Measurements from ENCODE around the gene LRRC47. TPM values are rescaled to one million over a fixed set of nuclear protein-coding genes. Genes with fewer than 3 reads are reported as not detected.

The LRRC47 gene
- polyA plus RNA-seq, 1 of the 3 experiments (the other 2 are of a cell fraction): 34.6 TPM

- H3K27me3 ChIP-seq (ENCODE audit: insufficient read depth): no peaks in the 10 kb centered on the region
- no peaks in the 10 kb centered on the region for H3K79me2 ChIP-seq (ENCODE audit: insufficient read depth)
- no peaks in the 10 kb centered on the region for H3K9me2 ChIP-seq
- WGBS (ENCODE audit: low lambda C conversion rate): 10% methylated on average over 14 of the region's 61 CpGs
- POLR2A ChIA-PET: no interaction called here
- H3F3A ChIP-seq (replicated peaks; ENCODE audit: insufficient read depth): peaks cover 5% of the 10 kb centered on the region
- TF ChIP-seq RXRA (IDR thresholded peaks at IDR 0.05; ENCODE audit: borderline replicate concordance, low read depth) (no peak), EZH2phosphoT487 (IDR thresholded peaks at IDR 0.05; ENCODE audit: borderline replicate concordance, low read depth) (no peak), SMC3 (IDR thresholded peaks at IDR 0.05; ENCODE audit: low read depth, low read length) (no peak), TAF1 (IDR thresholded peaks at IDR 0.05; ENCODE audit: borderline replicate concordance, low read depth, low read length) (no peak), RAD21 (IDR thresholded peaks at IDR 0.05; ENCODE audit: low read length) (no peak), JUND (IDR thresholded peaks at IDR 0.05) (no peak), TEAD4 (IDR thresholded peaks at IDR 0.05; ENCODE audit: borderline replicate concordance, insufficient read depth) (no peak), MXI1 (IDR thresholded peaks at IDR 0.05; ENCODE audit: low read depth, low read length) (peak; percentile 74), USF2 (IDR thresholded peaks at IDR 0.05; ENCODE audit: borderline replicate concordance, low read depth, low read length) (no peak), IRF3 (IDR thresholded peaks at IDR 0.05; ENCODE audit: low read depth, low read length) (no peak), FOXJ3 (CRISPR knock-in tag; IDR thresholded peaks at IDR 0.05) (no peak), RCOR1 (IDR thresholded peaks at IDR 0.05; ENCODE audit: low read length) (no peak), YY1 (IDR thresholded peaks at IDR 0.05; ENCODE audit: low read depth) (no peak), USF1 (IDR thresholded peaks at IDR 0.05; ENCODE audit: borderline replicate concordance, low read depth) (0 out of 2 replicates have a peak, but pooled peaks have one; percentile 28), RFX5 (IDR thresholded peaks at IDR 0.05; ENCODE audit: low read length) (no peak), TCF12 (IDR thresholded peaks at IDR 0.05) (no peak)
- TF ChIP-seq, protein P1, sequence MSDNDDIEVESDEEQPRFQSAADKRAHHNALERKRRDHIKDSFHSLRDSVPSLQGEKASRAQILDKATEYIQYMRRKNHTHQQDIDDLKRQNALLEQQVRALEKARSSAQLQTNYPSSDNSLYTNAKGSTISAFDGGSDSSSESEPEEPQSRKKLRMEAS (IDR thresholded peaks at IDR 0.05; ENCODE audit: low read depth): 0 out of 2 replicates have a peak, but pooled peaks have one; percentile 47
- TF ChIP-seq, protein P2, sequence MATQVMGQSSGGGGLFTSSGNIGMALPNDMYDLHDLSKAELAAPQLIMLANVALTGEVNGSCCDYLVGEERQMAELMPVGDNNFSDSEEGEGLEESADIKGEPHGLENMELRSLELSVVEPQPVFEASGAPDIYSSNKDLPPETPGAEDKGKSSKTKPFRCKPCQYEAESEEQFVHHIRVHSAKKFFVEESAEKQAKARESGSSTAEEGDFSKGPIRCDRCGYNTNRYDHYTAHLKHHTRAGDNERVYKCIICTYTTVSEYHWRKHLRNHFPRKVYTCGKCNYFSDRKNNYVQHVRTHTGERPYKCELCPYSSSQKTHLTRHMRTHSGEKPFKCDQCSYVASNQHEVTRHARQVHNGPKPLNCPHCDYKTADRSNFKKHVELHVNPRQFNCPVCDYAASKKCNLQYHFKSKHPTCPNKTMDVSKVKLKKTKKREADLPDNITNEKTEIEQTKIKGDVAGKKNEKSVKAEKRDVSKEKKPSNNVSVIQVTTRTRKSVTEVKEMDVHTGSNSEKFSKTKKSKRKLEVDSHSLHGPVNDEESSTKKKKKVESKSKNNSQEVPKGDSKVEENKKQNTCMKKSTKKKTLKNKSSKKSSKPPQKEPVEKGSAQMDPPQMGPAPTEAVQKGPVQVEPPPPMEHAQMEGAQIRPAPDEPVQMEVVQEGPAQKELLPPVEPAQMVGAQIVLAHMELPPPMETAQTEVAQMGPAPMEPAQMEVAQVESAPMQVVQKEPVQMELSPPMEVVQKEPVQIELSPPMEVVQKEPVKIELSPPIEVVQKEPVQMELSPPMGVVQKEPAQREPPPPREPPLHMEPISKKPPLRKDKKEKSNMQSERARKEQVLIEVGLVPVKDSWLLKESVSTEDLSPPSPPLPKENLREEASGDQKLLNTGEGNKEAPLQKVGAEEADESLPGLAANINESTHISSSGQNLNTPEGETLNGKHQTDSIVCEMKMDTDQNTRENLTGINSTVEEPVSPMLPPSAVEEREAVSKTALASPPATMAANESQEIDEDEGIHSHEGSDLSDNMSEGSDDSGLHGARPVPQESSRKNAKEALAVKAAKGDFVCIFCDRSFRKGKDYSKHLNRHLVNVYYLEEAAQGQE (IDR thresholded peaks at IDR 0.05; ENCODE audit: low read depth, low read length): no peak
- peak; percentile 100 for DNase-seq
- peak overlapping the region; percentile 54; the same call in 1 of the 2 replicates for H3K9ac ChIP-seq
- CTCF ChIA-PET: interaction anchor here (0.8 kb wide), 1 partner anchor 48 kb away, joined by 4 read pairs; no protein-coding TSS in a partner anchor
- H3K4me2 ChIP-seq: peak overlapping the region; percentile 81; the same call in 1 of the 2 replicates
- no peak overlapping the region for H2AFZ ChIP-seq (ENCODE audit: low read depth)
- peaks cover 0 to 50% of the 10 kb centered on the region in 2 experiments; a peak in 1 of 4 replicates for H3K4me1 ChIP-seq (ENCODE audit: control insufficient read depth in 1 of 2, insufficient read depth in 2 of 2, low read depth in 1 of 2, low read length in 1 of 2)
- peak overlapping the region in 1 of 2 experiments; percentile 78; a peak in 1 of 4 replicates for H3K27ac ChIP-seq (ENCODE audit: low read depth in 2 of 2, low read length in 1 of 2)
- peak overlapping the region; percentile 61 to 68 for H3K4me3 ChIP-seq (ENCODE audit: low read depth in 2 of 2, low read length in 1 of 2)
- no peaks in the 10 kb centered on the region for H4K20me1 ChIP-seq (ENCODE audit: insufficient read depth)
- no peaks in the 10 kb centered on the region for H3K9me3 ChIP-seq
- H3K36me3 ChIP-seq (replicated peaks in 1 of 2; ENCODE audit: control insufficient read depth in 1 of 2, insufficient read depth in 2 of 2, low read length in 1 of 2): no peaks in the 10 kb centered on the region
Measured at GRCh38 chr1:3772027-3772714, 24.1 kb downstream of the LRRC47 start.

Measured in SK-N-SH (cell line).